Measurements from ENCODE around the gene RNF41. TPM values are rescaled to one million over a fixed set of nuclear protein-coding genes. Genes with fewer than 3 reads are reported as not detected.
A peak's percentile ranks its signal among the peaks of the same experiment; 100 is the strongest.

The RNF41 gene
- total RNA-seq, 1 donor from 2014 or later: 33.7 TPM

GRCh38 chr12:56261503-56262232 lies 39.9 kb upstream of the RNF41 start:
- no peak for DNase-seq (ENCODE audit: extremely low spot score, unreplicated experiment)
- no peaks in the 10 kb centered on the region for H3K36me3 Mint-ChIP-seq
- H3K27me3 Mint-ChIP-seq: peaks cover 2% of the 10 kb centered on the region
- peak overlapping the region; percentile 90 for H3K27ac Mint-ChIP-seq
- peaks cover 4% of the 10 kb centered on the region for H3K9me3 Mint-ChIP-seq
- peaks cover 16% of the 10 kb centered on the region for H3K4me1 Mint-ChIP-seq (ENCODE audit: unreplicated experiment)
- no peak for TF ChIP-seq CTCF (conservative IDR thresholded peaks at IDR 0.05)
- H3K4me3 Mint-ChIP-seq: peak overlapping the region; percentile 69

- Mint-ChIP-seq H3K9me3 (peaks cover 4% of the 10 kb centered on the region), H3K27me3 (peaks cover 2% of the 10 kb centered on the region), H3K27ac (peak overlapping the region; percentile 77), H3K36me3 (peaks cover 4% of the 10 kb centered on the region), H3K4me1 (ENCODE audit: unreplicated experiment) (peaks cover 11% of the 10 kb centered on the region), H3K4me3 (no peak overlapping the region)
- DNase-seq (ENCODE audit: extremely low spot score, unreplicated experiment): no peak
- no peak for TF ChIP-seq CTCF (conservative IDR thresholded peaks at IDR 0.05)
Observed at GRCh38 chr12:56260921-56261320, 39.2 kb upstream of the RNF41 start.

GRCh38 chr12:56260380-56260779 lies 38.7 kb upstream of the RNF41 start:
- no peak for DNase-seq (ENCODE audit: extremely low spot score, unreplicated experiment)
- Mint-ChIP-seq H3K27ac (peak overlapping the region; percentile 77), H3K27me3 (peaks cover 2% of the 10 kb centered on the region), H3K9me3 (peaks cover 4% of the 10 kb centered on the region), H3K4me1 (ENCODE audit: unreplicated experiment) (peaks cover 11% of the 10 kb centered on the region), H3K36me3 (peaks cover 5% of the 10 kb centered on the region), H3K4me3 (peak overlapping the region; percentile 30)
- TF ChIP-seq CTCF (conservative IDR thresholded peaks at IDR 0.05): no peak

GRCh38 chr12:56258820-56259183 lies 37.1 kb upstream of the RNF41 start:
- no peak for DNase-seq (ENCODE audit: extremely low spot score, unreplicated experiment)
- H3K4me3 Mint-ChIP-seq: peak overlapping the region; percentile 91
- TF ChIP-seq CTCF (conservative IDR thresholded peaks at IDR 0.05): no peak
- H3K4me1 Mint-ChIP-seq (ENCODE audit: unreplicated experiment): peaks cover 11% of the 10 kb centered on the region
- peaks cover 4% of the 10 kb centered on the region for H3K9me3 Mint-ChIP-seq
- peaks cover 8% of the 10 kb centered on the region for H3K36me3 Mint-ChIP-seq
- peaks cover 2% of the 10 kb centered on the region for H3K27me3 Mint-ChIP-seq
- peak overlapping the region; percentile 85 for H3K27ac Mint-ChIP-seq

DNA sequence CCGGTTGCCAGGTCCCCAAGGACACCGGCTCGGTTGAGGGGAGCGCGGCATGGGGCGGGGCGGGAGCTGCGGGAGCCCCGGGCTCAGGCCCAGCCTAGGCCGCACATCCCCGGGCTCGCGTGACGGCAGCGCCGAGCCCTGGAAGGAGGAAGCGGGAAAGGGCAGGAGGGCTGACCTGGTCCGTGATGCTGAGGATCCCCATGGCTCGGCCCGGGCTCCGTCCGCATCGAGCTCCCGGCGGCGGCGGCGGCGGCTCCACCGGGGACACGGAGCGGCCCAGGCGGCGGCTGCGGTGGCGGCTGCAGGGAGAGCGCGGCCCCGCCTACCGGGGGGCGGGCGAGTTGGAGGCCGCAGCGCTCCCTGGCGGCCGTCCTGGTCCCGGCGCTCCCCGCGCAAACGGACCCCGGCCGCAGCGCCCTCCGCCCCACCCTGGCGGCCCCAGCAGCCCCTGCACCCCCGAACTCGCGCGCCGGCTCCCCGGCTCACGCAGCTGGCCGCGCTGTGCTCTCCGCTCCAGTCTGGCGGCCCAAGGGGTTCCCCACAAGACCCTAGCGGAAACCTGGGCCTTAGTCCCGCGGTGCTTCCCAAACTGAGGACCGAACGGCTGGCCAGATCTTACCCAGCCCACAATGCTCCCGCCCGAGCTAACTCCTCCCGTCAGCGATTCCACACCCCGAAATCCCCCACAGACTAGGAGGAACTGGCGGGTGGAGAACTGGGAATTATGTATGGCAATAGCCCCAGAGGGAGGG lies 36.5 kb upstream of the RNF41 start, which contains the start of gene ANKRD52:
Gene ANKRD52, minus strand, starts transcription at position 317 of the 752 bp plus-strand sequence. Its CDS starts 115 bp downstream, at position 202.
- Mint-ChIP-seq H3K36me3 (peaks cover 10% of the 10 kb centered on the region), H3K27me3 (peaks cover 2% of the 10 kb centered on the region), H3K4me1 (ENCODE audit: unreplicated experiment) (peaks cover 11% of the 10 kb centered on the region), H3K9me3 (peaks cover 4% of the 10 kb centered on the region), H3K4me3 (peak within 1 kb of the TSS; percentile 94), H3K27ac (peak within 1 kb of the TSS; percentile 85)
- peak; percentile 88 for DNase-seq (ENCODE audit: extremely low spot score, unreplicated experiment)
- peak; percentile 88 for TF ChIP-seq CTCF (conservative IDR thresholded peaks at IDR 0.05)

Data from type B pancreatic cell (in vitro differentiated cells).